Esophagus muscularis mucosa (tissue), 4 donors: Measurements from ENCODE around the gene USP1.

Source experiments
- CTCF ChIP-seq, 3 experiments: fragments of 200-600 bp in 2 of 3; fragments of 450-650 bp in 1 of 3; sonication (generic) in 2 of 3; IDR thresholded peaks; one replicate each; pipeline ENCODE4 v1.5.1; 2017 to 2019; ENCODE audit warnings: antibody characterized with exemption in 3 of 3, mild to moderate bottlenecking in 2 of 3, moderate library complexity in 1 of 3
- EP300 ChIP-seq: sonication (generic); formaldehyde crosslinking; IDR thresholded peaks from one replicate; pipeline ENCODE4 v1.6.1; 2017; ENCODE audit warnings: antibody characterized with exemption
- POLR2A ChIP-seq: fragments of 450-650 bp; IDR thresholded peaks from one replicate; pipeline ENCODE4 v1.6.1; 2017; ENCODE audit warnings: antibody characterized with exemption, moderate library complexity, mild to moderate bottlenecking, low read depth
- POLR2AphosphoS5 ChIP-seq, 2 donors: sonication (generic); formaldehyde crosslinking; IDR thresholded peaks; one replicate each; pipeline ENCODE4 v1.6.1; 2017; ENCODE audit warnings: antibody characterized with exemption in 2 of 2

DNA sequence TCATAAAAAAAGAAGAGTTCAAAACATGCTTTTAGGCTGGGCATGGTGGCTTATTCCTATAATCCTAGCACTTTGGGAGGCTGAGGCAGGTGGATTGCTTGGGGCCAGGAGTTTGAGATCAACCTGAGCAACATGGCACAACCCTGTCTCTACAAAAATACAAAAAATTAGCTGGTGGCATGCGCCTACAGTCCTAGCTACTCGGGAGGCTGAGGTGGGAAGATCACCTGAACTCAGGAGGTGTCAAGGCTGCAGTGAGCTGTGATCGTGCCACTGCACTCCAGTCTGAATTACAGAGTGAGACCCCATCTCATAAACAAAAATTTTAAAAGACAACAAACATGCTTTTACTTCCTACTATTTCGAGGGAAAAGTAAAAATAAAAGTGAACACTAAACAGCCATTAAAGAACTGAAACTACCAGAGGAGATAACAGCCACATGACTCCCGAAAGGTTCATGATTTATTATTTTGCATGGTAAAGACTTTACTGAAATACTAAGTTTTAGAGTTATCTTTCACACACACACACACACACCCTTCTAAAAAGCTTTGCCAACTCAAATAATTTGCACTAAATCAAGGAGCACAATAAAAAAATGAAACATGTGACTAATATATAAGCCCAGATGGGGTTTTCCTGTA lies 48.1 kb downstream of the USP1 start:
- no peak for TF ChIP-seq EP300
- TF ChIP-seq POLR2A, result no peak
- TF ChIP-seq CTCF (IDR thresholded peaks at IDR 0.05), result no peak
- no peak for TF ChIP-seq POLR2AphosphoS5 (IDR thresholded peaks at IDR 0.05)
